ENCODE results near the gene COX4I1.
"Not testable (repeated sequence)": the region's sequence is repeated elsewhere in the genome, so short reads cannot be mapped to it uniquely, and the experiment has no call there.

The COX4I1 gene

DNA sequence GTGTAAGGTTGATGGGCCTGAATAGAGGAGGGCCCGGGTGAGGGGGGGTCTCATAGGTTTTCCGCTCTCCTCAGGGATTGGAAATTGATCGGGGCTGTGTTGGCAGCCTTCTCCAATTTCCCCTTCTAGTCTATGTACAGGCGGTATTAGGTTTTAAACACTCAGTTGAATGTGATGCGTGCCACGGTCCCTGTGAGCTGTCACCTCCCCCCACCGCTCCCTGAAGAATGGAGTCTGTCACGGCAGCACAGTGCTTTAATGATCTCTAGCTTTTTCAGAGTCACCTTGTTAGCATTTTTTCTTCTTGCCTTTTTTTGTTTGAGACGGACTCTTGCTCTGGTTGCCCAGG is 800 bp downstream of the COX4I1 start:
- Histone ChIP-seq H3K79me2 (ENCODE audit: control insufficient read depth, insufficient read depth, low read length, unreplicated experiment) (peaks cover 78% of the 10 kb centered on the region), H3K4me3 (ENCODE audit: low read depth, low read length) (peak overlapping the region; percentile 83), H3K36me3 (ENCODE audit: insufficient read depth, low read length) (peaks cover 33% of the 10 kb centered on the region), H3K27ac (ENCODE audit: low read depth, low read length) (peak overlapping the region; percentile 72), H2AFZ (ENCODE audit: low read length, unreplicated experiment) (no peak overlapping the region), H3K27me3 (ENCODE audit: insufficient read depth, low read length) (no peaks in the 10 kb centered on the region), H3K4me1 (ENCODE audit: control insufficient read depth, insufficient read depth, low read length, unreplicated experiment) (peaks cover 15% of the 10 kb centered on the region)

GRCh38 chr16:85803570-85803969 is 4.1 kb downstream of the COX4I1 start:
- Histone ChIP-seq H3K36me3 (ENCODE audit: insufficient read depth, low read length) (peaks cover 46% of the 10 kb centered on the region), H3K27me3 (ENCODE audit: insufficient read depth, low read length) (no peaks in the 10 kb centered on the region), H3K79me2 (ENCODE audit: control insufficient read depth, insufficient read depth, low read length, unreplicated experiment) (peaks cover 45% of the 10 kb centered on the region)

DNA sequence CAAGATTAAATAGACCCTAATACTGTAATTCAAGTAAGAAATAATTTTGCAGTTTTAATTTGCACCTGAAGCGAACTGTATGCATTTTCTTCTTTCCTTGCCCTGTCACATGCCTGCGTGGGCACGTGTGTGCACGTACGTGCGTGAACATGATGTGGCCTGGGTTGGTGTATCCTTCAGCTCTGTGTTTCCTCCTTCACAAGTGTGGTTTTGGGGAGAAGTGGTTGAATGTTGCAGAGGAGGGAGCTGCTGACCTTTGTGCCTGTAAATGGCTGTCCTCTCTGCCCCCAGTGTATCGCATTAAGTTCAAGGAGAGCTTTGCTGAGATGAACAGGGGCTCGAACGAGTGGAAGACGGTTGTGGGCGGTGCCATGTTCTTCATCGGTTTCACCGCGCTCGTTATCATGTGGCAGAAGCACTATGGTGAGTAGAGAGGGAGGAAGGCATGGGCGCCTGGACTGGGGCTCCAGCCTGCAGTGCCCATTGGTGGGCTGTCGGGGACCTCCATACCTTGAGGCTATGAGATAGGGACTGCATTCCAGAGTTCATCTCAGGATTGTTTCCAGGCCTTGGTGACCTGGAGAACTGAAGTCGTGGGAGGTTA is 6.0 kb downstream of the COX4I1 start:
- H3K27me3 ChIP-seq (ENCODE audit: insufficient read depth, low read length), result 0 out of 2 replicates have a peak, but pooled peaks cover 3% of the 10 kb centered on the region

More at GRCh38 chr16:85803570-85803969, 4.1 kb downstream of the COX4I1 start:
- no peak overlapping the region for H3K4me3 ChIP-seq (ENCODE audit: low read depth, low read length)
- no peak overlapping the region for H2AFZ ChIP-seq (ENCODE audit: low read length, unreplicated experiment)
- H3K27ac ChIP-seq (ENCODE audit: low read depth, low read length), result no peak overlapping the region
- H3K4me1 ChIP-seq (ENCODE audit: control insufficient read depth, insufficient read depth, low read length, unreplicated experiment), result peaks cover 9% of the 10 kb centered on the region

GRCh38 chr16:85806539-85806938 is 7.0 kb downstream of the COX4I1 start:
- H2AFZ ChIP-seq (ENCODE audit: low read length, unreplicated experiment), result no peak overlapping the region
- H3K79me2 ChIP-seq (ENCODE audit: control insufficient read depth, insufficient read depth, low read length, unreplicated experiment), result peaks cover 16% of the 10 kb centered on the region
- H3K27ac ChIP-seq (ENCODE audit: low read depth, low read length), result no peak overlapping the region
- no peaks in the 10 kb centered on the region for H3K4me1 ChIP-seq (ENCODE audit: control insufficient read depth, insufficient read depth, low read length, unreplicated experiment)
- peaks cover 40% of the 10 kb centered on the region for H3K36me3 ChIP-seq (ENCODE audit: insufficient read depth, low read length)
- peaks cover 5% of the 10 kb centered on the region for H3K27me3 ChIP-seq (ENCODE audit: insufficient read depth, low read length)
- H3K4me3 ChIP-seq (ENCODE audit: low read depth, low read length), result no peak overlapping the region

More for the DNA sequence above, 6.0 kb downstream of the COX4I1 start:
- Histone ChIP-seq H3K4me3 (ENCODE audit: low read depth, low read length) (no peak overlapping the region), H3K27ac (ENCODE audit: low read depth, low read length) (no peak overlapping the region), H3K79me2 (ENCODE audit: control insufficient read depth, insufficient read depth, low read length, unreplicated experiment) (peaks cover 26% of the 10 kb centered on the region), H3K36me3 (ENCODE audit: insufficient read depth, low read length) (peaks cover 46% of the 10 kb centered on the region), H2AFZ (ENCODE audit: low read length, unreplicated experiment) (no peak overlapping the region), H3K4me1 (ENCODE audit: control insufficient read depth, insufficient read depth, low read length, unreplicated experiment) (peaks cover 8% of the 10 kb centered on the region)

DNA sequence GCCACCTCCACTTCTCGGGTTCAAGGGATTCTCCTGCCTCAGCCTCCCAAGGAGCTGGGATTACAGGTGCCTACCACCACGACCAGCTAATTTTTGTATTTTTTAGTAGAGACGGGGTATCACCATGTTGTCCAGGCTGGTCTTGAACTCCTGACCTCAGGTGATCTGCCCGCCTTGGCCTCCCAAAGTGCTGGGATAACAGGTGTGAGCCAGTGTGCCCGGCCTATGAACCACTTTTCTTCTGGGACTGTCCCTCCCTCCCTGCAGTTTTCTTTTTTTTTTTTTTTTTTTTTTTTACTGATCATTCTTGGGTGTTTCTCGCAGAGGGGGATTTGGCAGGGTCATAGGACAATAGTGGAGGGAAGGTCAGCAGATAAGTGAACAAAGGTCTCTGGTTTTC is 7.8 kb downstream of the COX4I1 start:
- H3K4me3 ChIP-seq (ENCODE audit: low read depth, low read length); H3K79me2 ChIP-seq (ENCODE audit: control insufficient read depth, insufficient read depth, low read length, unreplicated experiment); H3K4me1 ChIP-seq (ENCODE audit: control insufficient read depth, insufficient read depth, low read length, unreplicated experiment); H2AFZ ChIP-seq (ENCODE audit: low read length, unreplicated experiment); H3K27ac ChIP-seq (ENCODE audit: low read depth, low read length): not testable (repeated sequence)
- Histone ChIP-seq H3K27me3 (ENCODE audit: insufficient read depth, low read length) (peaks cover 13% of the 10 kb centered on the region), H3K36me3 (ENCODE audit: insufficient read depth, low read length) (peaks cover 32% of the 10 kb centered on the region; the same call in 1 of the 2 replicates)

DNA sequence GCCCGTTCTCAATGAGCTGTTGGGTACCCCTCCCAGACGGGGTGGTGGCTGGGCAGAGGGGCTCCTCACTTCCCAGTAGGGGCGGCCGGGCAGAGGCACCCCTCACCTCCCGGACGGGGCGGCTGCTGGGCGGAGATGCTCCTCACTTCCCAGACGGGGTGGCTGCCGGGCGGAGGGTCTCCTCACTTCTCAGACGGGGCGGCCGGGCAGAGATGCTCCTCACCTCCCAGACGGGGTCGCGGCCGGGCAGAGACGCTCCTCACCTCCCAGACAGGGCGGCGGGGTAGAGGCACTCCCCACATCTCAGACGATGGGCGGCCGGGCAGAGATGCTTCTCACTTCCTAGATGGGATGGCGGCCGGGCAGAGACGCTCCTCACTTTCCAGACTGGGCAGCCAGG is 8.6 kb downstream of the COX4I1 start:
- H3K4me1 ChIP-seq (ENCODE audit: control insufficient read depth, insufficient read depth, low read length, unreplicated experiment); H3K4me3 ChIP-seq (ENCODE audit: low read depth, low read length); H3K79me2 ChIP-seq (ENCODE audit: control insufficient read depth, insufficient read depth, low read length, unreplicated experiment); H2AFZ ChIP-seq (ENCODE audit: low read length, unreplicated experiment); H3K27ac ChIP-seq (ENCODE audit: low read depth, low read length): not testable (repeated sequence)
- H3K27me3 ChIP-seq (ENCODE audit: insufficient read depth, low read length), result peaks cover 21% of the 10 kb centered on the region
- peaks cover 25% of the 10 kb centered on the region; the same call in 1 of the 2 replicates for H3K36me3 ChIP-seq (ENCODE audit: insufficient read depth, low read length)

- Histone ChIP-seq H3K27ac (ENCODE audit: low read depth, low read length) (no peak overlapping the region), H3K4me1 (ENCODE audit: control insufficient read depth, insufficient read depth, low read length, unreplicated experiment) (no peaks in the 10 kb centered on the region), H3K27me3 (ENCODE audit: insufficient read depth, low read length) (peaks cover 27% of the 10 kb centered on the region), H3K4me3 (ENCODE audit: low read depth, low read length) (no peak overlapping the region), H3K36me3 (ENCODE audit: insufficient read depth, low read length) (peaks cover 18% of the 10 kb centered on the region; the same call in 1 of the 2 replicates), H3K79me2 (ENCODE audit: control insufficient read depth, insufficient read depth, low read length, unreplicated experiment) (no peaks in the 10 kb centered on the region), H2AFZ (ENCODE audit: low read length, unreplicated experiment) (no peak overlapping the region)
Observed at GRCh38 chr16:85808926-85809325, 9.4 kb downstream of the COX4I1 start.

DNA sequence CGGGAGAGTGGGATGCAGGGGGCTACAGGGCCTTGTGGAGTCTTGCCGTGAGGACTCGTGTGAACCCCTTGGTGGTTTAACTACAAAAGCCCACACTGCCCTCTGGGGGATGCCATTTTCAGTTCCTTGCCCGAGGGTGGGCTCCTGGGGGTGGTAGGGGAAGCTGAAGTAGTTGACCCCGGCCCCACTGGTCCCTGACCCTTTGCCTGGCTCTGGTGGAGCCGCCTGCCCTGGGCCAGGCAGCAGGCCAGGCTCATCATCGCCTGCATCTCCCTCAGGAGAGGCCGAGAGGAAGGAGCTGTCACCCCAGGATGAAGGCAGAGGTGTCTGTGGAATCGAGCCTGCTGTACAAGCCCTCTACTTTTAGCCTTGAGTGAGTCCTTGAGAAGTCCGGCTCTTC is 10.2 kb downstream of the COX4I1 start:
- Histone ChIP-seq H3K27ac (ENCODE audit: low read depth, low read length) (no peak overlapping the region), H3K79me2 (ENCODE audit: control insufficient read depth, insufficient read depth, low read length, unreplicated experiment) (no peaks in the 10 kb centered on the region), H3K4me1 (ENCODE audit: control insufficient read depth, insufficient read depth, low read length, unreplicated experiment) (no peaks in the 10 kb centered on the region), H3K27me3 (ENCODE audit: insufficient read depth, low read length) (peaks cover 34% of the 10 kb centered on the region), H3K4me3 (ENCODE audit: low read depth, low read length) (no peak overlapping the region), H3K36me3 (ENCODE audit: insufficient read depth, low read length) (peaks cover 18% of the 10 kb centered on the region; the same call in 1 of the 2 replicates), H2AFZ (ENCODE audit: low read length, unreplicated experiment) (no peak overlapping the region)

DNA sequence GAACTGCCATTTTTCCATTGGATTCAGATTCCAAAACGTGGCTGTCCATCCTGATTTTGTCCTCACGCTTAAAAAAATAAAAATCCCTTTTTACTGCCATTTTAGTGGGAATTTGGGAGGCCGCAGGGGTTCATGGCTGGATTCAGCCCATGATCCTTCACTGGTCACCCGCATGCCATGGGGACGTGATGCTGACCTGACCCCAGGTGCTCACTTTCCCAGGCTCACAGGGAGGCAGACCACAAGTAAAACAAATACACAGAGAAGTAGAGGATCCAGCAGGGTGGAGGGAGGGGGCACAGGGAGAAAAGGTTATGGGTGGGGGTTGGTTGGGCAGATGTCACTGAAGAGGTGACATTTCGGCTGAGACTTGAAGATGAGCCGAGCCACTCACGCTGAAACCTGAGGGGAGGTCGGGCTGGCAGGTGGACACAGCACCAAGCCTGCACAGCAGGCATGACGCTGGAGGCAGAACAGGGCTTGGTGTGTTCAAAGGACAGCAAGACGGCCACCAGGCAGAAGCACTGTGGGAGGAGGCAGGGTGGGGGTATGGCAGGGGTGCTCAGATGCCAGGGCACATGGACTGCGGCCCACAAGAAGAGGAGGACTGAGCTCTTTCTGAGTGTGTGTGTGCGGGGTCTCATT is 10.7 kb downstream of the COX4I1 start:
- H3K4me3 ChIP-seq (ENCODE audit: low read depth, low read length), result no peak overlapping the region
- no peak overlapping the region for H3K27ac ChIP-seq (ENCODE audit: low read depth, low read length)
- peaks cover 40% of the 10 kb centered on the region for H3K27me3 ChIP-seq (ENCODE audit: insufficient read depth, low read length)
- peaks cover 17% of the 10 kb centered on the region; the same call in 1 of the 2 replicates for H3K36me3 ChIP-seq (ENCODE audit: insufficient read depth, low read length)
- no peaks in the 10 kb centered on the region for H3K4me1 ChIP-seq (ENCODE audit: control insufficient read depth, insufficient read depth, low read length, unreplicated experiment)
- no peaks in the 10 kb centered on the region for H3K79me2 ChIP-seq (ENCODE audit: control insufficient read depth, insufficient read depth, low read length, unreplicated experiment)
- no peak overlapping the region for H2AFZ ChIP-seq (ENCODE audit: low read length, unreplicated experiment)

GRCh38 chr16:85810742-85811115 is 11.2 kb downstream of the COX4I1 start:
- Histone ChIP-seq H3K27me3 (ENCODE audit: insufficient read depth, low read length) (peaks cover 43% of the 10 kb centered on the region), H3K4me1 (ENCODE audit: control insufficient read depth, insufficient read depth, low read length, unreplicated experiment) (no peaks in the 10 kb centered on the region), H3K36me3 (ENCODE audit: insufficient read depth, low read length) (peaks cover 14% of the 10 kb centered on the region; the same call in 1 of the 2 replicates), H3K27ac (ENCODE audit: low read depth, low read length) (no peak overlapping the region), H2AFZ (ENCODE audit: low read length, unreplicated experiment) (no peak overlapping the region), H3K79me2 (ENCODE audit: control insufficient read depth, insufficient read depth, low read length, unreplicated experiment) (no peaks in the 10 kb centered on the region), H3K4me3 (ENCODE audit: low read depth, low read length) (no peak overlapping the region)
